ENCODE measurements around the gene THAP7. TPM values are rescaled to one million over a fixed set of nuclear protein-coding genes. Genes with fewer than 3 reads are reported as not detected.

Gene THAP7
- total RNA-seq, 1 experiment from 2014 or later, result 19.3 TPM

DNA sequence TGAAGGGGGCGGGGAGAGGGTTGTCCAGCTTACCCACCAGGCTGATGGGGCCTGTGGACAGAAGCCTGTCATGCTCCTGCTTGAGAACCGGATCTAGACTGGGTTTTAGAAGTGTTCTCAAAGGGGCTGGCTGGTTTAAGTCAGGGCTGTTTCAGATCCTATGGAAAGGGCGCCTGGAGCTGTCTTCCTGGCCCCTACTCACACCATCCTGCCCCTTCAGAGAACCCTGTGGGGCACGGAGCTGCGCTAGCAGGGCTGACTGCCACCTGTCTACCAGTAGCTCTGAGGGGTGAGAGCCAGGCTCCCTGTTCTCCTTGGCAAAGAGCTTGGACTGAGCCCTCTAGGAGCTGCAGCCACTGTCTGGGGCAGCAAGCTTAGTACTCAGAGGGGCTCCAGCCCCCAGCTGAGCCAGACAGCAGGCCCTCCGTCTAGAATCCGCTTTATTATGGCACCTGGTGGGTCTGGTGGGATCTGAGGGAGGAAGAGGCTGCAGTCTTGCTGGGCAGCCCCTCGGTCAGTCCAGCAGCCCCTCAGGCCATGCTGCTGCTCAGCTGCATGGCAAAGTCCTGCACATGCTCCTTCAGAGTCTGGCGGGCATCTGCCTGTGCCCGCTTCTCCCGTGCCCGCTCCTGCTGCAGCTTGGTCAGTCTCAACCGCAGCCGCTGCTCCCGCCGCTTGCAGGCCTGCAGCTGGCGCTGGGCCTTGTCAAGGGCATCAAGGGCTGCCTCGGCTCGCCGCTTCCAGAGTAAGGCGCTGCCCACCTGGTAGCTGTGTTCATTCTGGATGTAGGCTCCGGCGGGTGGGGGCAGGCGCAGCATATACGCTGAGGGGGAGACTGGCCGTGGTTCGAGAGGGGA lies 2.3 kb downstream of the THAP7 start:
- Mint-ChIP-seq H3K9me3 (no peaks in the 10 kb centered on the region), H3K4me3 (no peak overlapping the region), H3K4me1 (peaks cover 18% of the 10 kb centered on the region), H3K27me3 (ENCODE audit: low read depth) (no peaks in the 10 kb centered on the region), H3K27ac (no peak overlapping the region), H3K36me3 (no peaks in the 10 kb centered on the region)
- ChIA-PET CTCF (interaction anchor here (0.6 to 1.0 kb wide), 3 partner anchors 18 to 43 kb away, joined by 3 to 4 read pairs (median 3); partner anchors contain the start of gene LZTR1), POLR2A (interaction anchor here (1.1 kb wide), 1 partner anchor 10 kb away, joined by 3 read pairs; no protein-coding TSS in a partner anchor)
- DNase-seq (ENCODE audit: low spot score), result no peak
- ATAC-seq, result no peak
- TF ChIP-seq, protein P1, sequence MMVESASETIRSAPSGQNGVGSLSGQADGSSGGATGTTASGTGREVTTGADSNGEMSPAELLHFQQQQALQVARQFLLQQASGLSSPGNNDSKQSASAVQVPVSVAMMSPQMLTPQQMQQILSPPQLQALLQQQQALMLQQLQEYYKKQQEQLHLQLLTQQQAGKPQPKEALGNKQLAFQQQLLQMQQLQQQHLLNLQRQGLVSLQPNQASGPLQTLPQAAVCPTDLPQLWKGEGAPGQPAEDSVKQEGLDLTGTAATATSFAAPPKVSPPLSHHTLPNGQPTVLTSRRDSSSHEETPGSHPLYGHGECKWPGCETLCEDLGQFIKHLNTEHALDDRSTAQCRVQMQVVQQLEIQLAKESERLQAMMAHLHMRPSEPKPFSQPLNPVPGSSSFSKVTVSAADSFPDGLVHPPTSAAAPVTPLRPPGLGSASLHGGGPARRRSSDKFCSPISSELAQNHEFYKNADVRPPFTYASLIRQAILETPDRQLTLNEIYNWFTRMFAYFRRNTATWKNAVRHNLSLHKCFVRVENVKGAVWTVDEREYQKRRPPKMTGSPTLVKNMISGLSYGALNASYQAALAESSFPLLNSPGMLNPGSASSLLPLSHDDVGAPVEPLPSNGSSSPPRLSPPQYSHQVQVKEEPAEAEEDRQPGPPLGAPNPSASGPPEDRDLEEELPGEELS (CRISPR knock-in tag; IDR thresholded peaks at IDR 0.05), result no peak
- TF ChIP-seq, protein P2, sequence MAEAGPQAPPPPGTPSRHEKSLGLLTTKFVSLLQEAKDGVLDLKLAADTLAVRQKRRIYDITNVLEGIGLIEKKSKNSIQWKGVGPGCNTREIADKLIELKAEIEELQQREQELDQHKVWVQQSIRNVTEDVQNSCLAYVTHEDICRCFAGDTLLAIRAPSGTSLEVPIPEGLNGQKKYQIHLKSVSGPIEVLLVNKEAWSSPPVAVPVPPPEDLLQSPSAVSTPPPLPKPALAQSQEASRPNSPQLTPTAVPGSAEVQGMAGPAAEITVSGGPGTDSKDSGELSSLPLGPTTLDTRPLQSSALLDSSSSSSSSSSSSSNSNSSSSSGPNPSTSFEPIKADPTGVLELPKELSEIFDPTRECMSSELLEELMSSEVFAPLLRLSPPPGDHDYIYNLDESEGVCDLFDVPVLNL (CRISPR knock-in tag; IDR thresholded peaks at IDR 0.05; ENCODE audit: borderline replicate concordance, low read depth), result no peak
- TF ChIP-seq, protein P3, sequence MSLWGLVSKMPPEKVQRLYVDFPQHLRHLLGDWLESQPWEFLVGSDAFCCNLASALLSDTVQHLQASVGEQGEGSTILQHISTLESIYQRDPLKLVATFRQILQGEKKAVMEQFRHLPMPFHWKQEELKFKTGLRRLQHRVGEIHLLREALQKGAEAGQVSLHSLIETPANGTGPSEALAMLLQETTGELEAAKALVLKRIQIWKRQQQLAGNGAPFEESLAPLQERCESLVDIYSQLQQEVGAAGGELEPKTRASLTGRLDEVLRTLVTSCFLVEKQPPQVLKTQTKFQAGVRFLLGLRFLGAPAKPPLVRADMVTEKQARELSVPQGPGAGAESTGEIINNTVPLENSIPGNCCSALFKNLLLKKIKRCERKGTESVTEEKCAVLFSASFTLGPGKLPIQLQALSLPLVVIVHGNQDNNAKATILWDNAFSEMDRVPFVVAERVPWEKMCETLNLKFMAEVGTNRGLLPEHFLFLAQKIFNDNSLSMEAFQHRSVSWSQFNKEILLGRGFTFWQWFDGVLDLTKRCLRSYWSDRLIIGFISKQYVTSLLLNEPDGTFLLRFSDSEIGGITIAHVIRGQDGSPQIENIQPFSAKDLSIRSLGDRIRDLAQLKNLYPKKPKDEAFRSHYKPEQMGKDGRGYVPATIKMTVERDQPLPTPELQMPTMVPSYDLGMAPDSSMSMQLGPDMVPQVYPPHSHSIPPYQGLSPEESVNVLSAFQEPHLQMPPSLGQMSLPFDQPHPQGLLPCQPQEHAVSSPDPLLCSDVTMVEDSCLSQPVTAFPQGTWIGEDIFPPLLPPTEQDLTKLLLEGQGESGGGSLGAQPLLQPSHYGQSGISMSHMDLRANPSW (CRISPR knock-in tag; conservative IDR thresholded peaks at IDR 0.05; ENCODE audit: low read depth), result no peak
- no peak for TF ChIP-seq ZBTB21 (CRISPR knock-in tag; IDR thresholded peaks at IDR 0.05; ENCODE audit: borderline replicate concordance)
- TF ChIP-seq ZNF263 (CRISPR knock-in tag; IDR thresholded peaks at IDR 0.05; ENCODE audit: low read depth), result no peak
- TF ChIP-seq, protein P4, sequence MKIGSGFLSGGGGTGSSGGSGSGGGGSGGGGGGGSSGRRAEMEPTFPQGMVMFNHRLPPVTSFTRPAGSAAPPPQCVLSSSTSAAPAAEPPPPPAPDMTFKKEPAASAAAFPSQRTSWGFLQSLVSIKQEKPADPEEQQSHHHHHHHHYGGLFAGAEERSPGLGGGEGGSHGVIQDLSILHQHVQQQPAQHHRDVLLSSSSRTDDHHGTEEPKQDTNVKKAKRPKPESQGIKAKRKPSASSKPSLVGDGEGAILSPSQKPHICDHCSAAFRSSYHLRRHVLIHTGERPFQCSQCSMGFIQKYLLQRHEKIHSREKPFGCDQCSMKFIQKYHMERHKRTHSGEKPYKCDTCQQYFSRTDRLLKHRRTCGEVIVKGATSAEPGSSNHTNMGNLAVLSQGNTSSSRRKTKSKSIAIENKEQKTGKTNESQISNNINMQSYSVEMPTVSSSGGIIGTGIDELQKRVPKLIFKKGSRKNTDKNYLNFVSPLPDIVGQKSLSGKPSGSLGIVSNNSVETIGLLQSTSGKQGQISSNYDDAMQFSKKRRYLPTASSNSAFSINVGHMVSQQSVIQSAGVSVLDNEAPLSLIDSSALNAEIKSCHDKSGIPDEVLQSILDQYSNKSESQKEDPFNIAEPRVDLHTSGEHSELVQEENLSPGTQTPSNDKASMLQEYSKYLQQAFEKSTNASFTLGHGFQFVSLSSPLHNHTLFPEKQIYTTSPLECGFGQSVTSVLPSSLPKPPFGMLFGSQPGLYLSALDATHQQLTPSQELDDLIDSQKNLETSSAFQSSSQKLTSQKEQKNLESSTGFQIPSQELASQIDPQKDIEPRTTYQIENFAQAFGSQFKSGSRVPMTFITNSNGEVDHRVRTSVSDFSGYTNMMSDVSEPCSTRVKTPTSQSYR (CRISPR knock-in tag; IDR thresholded peaks at IDR 0.05), result no peak
- no peak for TF ChIP-seq FOXJ3 (CRISPR knock-in tag; IDR thresholded peaks at IDR 0.05; ENCODE audit: borderline replicate concordance)
- TF ChIP-seq ZNF671 (CRISPR knock-in tag; IDR thresholded peaks at IDR 0.05), result no peak
- TF ChIP-seq, protein P5, sequence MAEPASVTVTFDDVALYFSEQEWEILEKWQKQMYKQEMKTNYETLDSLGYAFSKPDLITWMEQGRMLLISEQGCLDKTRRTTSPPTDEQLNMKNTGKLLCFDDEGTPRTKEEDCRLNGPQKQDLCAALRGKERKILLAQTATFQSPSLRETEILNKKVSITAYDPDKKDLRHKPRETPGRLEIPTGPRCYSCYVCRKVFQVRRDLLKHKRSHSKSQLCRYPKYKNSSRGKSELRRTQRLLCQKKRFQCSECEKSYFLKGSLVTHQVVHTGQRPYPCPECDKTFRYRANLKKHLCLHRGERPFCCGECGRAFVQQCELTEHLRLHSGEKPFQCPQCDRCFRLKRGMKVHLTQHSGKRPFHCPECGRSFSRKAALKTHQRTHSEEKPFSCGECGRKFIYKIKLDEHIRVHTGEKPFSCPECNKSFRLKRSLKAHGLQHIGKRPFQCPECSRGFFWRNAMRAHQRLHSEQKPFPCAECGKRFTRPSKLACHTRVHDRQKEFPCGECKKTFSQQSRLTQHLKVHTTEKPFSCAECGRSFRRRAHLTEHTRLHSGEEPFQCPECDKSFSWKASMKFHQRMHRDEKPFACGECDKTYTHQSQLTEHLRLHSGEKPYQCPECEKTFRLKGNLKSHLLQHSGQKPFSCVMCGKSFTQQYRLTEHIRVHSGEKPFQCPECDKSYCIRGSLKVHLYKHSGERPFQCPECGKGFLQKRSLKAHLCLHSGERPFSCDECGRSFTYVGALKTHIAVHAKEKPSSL (CRISPR knock-in tag; conservative IDR thresholded peaks at IDR 0.05), result no peak
- TF ChIP-seq RELA (CRISPR knock-in tag; IDR thresholded peaks at IDR 0.05; ENCODE audit: borderline replicate concordance), result no peak
- TF ChIP-seq RORB (CRISPR knock-in tag; IDR thresholded peaks at IDR 0.05), result no peak
- TF ChIP-seq NFYB (CRISPR knock-in tag; conservative IDR thresholded peaks at IDR 0.05; ENCODE audit: low read depth), result no peak
- no peak for TF ChIP-seq GTF2I (CRISPR knock-in tag; conservative IDR thresholded peaks at IDR 0.05)
- no peak for TF ChIP-seq EMX1 (CRISPR knock-in tag; IDR thresholded peaks at IDR 0.05)
- TF ChIP-seq, protein P6, sequence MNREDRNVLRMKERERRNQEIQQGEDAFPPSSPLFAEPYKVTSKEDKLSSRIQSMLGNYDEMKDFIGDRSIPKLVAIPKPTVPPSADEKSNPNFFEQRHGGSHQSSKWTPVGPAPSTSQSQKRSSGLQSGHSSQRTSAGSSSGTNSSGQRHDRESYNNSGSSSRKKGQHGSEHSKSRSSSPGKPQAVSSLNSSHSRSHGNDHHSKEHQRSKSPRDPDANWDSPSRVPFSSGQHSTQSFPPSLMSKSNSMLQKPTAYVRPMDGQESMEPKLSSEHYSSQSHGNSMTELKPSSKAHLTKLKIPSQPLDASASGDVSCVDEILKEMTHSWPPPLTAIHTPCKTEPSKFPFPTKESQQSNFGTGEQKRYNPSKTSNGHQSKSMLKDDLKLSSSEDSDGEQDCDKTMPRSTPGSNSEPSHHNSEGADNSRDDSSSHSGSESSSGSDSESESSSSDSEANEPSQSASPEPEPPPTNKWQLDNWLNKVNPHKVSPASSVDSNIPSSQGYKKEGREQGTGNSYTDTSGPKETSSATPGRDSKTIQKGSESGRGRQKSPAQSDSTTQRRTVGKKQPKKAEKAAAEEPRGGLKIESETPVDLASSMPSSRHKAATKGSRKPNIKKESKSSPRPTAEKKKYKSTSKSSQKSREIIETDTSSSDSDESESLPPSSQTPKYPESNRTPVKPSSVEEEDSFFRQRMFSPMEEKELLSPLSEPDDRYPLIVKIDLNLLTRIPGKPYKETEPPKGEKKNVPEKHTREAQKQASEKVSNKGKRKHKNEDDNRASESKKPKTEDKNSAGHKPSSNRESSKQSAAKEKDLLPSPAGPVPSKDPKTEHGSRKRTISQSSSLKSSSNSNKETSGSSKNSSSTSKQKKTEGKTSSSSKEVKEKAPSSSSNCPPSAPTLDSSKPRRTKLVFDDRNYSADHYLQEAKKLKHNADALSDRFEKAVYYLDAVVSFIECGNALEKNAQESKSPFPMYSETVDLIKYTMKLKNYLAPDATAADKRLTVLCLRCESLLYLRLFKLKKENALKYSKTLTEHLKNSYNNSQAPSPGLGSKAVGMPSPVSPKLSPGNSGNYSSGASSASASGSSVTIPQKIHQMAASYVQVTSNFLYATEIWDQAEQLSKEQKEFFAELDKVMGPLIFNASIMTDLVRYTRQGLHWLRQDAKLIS (CRISPR knock-in tag; IDR thresholded peaks at IDR 0.05; ENCODE audit: borderline replicate concordance), result no peak
- TF ChIP-seq, protein P7, sequence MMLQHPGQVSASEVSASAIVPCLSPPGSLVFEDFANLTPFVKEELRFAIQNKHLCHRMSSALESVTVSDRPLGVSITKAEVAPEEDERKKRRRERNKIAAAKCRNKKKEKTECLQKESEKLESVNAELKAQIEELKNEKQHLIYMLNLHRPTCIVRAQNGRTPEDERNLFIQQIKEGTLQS (CRISPR knock-in tag; conservative IDR thresholded peaks at IDR 0.05), result no peak
- no peak for TF ChIP-seq ZNF121 (CRISPR knock-in tag; IDR thresholded peaks at IDR 0.05)
- TF ChIP-seq, protein P8, sequence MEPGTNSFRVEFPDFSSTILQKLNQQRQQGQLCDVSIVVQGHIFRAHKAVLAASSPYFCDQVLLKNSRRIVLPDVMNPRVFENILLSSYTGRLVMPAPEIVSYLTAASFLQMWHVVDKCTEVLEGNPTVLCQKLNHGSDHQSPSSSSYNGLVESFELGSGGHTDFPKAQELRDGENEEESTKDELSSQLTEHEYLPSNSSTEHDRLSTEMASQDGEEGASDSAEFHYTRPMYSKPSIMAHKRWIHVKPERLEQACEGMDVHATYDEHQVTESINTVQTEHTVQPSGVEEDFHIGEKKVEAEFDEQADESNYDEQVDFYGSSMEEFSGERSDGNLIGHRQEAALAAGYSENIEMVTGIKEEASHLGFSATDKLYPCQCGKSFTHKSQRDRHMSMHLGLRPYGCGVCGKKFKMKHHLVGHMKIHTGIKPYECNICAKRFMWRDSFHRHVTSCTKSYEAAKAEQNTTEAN (CRISPR knock-in tag; IDR thresholded peaks at IDR 0.05), result no peak

Data from WTC11 (cell line).